Dermis microvascular lymphatic vessel endothelial cell (primary cell): Measurements from ENCODE around the gene XAGE1A. TPM values are rescaled to one million over a fixed set of nuclear protein-coding genes. Genes with fewer than 3 reads are reported as not detected.
"Not testable (repeated sequence)": the region's sequence is repeated elsewhere in the genome, so short reads cannot be mapped to it uniquely, and the experiment has no call there.

Source experiments
- DNase-seq, 2 donors: peaks; one replicate each; pipeline versions ENCODE4 v3.0.0 to v3.0.0-alpha.2; 2010; ENCODE audit warnings: low read depth in 2 of 2
- total RNA-seq: library from RNA; depleted of rRNA; stranded (reverse); fragments of >200 nt; gene quantifications from 2 replicates; pipeline ENCODE4 v1.2.1, GENCODE V29; 2014

XAGE1A gene, protein sequence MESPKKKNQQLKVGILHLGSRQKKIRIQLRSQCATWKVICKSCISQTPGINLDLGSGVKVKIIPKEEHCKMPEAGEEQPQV
- not detected in 2 replicates for total RNA-seq

DNA sequence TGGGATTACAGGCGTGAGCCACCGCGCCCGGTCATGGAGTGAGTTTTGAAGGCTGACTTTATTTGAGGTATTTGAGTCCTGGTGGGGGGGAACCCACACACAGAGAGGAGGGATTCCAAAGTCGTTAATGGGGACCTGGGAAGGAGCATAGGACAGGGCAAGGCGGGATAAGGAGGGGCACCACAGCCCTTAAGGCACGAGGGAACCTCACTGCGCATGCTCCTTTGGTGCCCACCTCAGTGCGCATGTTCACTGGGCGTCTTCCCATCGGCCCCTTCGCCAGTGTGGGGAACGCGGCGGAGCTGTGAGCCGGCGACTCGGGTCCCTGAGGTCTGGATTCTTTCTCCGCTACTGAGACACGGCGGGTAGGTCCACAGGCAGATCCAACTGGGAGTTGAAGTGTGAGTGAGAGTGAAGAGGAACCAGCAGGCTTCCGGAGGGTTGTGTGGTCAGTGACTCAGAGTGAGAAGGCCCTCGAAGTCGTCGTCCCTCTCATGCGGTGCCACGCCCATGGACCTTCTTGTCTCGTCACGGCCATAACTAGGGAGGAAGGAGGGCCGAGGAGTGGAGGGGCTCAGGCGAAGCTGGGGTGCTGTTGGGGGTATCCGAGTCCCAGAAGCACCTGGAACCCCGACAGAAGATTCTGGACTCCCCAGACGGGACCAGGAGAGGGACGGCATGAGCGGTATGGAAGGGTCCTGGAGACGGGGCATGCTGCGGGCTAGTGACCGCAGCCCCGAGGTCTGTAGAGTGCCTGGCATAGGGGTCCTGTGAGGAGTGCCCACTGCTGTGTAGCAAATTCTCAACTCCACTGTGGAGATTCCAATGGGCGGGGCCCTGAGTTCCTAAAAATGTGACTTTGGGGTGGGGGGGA, at the start of gene XAGE1A:
TSS of gene XAGE1A (plus strand) at position 264 of the 874 bp plus-strand sequence. CDS start 1,554 bp downstream, outside the sequence.
- not testable (repeated sequence) for DNase-seq

DNA sequence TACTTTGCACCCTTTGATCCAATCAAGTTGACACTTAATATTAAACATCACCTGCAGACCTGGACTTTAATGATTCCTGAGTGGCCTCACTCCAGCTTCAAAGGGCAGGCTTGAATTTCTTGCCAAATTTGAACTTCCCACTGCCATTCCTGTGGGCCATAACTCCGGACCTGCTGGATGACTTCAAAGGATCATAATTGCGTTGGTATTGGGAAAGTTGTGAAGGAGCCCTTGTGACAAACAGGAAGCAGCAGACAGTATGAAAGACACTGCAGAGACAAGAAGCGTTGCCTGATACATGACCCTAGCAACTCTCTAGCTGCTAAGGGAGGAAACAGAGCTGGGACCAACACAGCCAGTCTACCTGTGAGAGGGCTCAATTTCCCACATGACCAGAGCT, 43.6 kb upstream of the XAGE1A start:
- not testable (repeated sequence) for DNase-seq

DNA sequence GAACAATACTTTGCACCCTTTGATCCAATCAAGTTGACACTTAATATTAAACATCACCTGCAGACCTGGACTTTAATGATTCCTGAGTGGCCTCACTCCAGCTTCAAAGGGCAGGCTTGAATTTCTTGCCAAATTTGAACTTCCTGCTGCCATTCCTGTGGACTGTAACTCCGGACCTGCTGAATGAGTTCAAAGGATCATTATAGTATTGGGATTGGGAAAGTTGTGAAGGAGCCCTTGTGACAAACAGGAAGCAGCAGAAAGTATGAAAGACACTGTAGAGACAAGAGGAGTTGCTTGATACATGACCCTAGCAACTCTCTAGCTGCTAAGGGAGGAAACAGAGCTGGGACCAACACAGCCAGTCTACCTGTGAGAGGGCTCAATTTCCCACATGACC, 24.3 kb upstream of the XAGE1A start:
- not testable (repeated sequence) for DNase-seq

GRCh38 chrX:52496419-52496772, 788 bp downstream of the XAGE1A start:
- DNase-seq: not testable (repeated sequence)

GRCh38 chrX:52501362-52501761, 5.8 kb downstream of the XAGE1A start:
- not testable (repeated sequence) for DNase-seq

DNA sequence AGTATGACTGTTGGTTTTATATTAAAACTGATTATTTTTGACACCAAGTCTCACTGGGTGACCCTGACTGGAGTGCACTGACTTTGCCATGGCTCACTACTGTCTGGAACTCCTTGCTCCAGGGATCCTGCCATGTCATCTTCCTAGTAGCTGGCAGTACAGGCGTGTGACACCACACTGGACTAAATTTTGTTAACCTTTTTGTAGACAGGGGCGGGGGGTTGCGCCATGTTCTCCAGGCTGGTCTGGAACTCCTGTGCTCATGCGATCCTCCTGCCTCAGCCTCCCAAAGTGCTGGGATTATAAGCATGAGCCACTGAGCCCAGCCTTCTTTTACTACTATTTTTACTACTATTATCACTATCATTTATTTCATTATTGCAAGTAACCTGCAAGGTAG, 8.9 kb downstream of the XAGE1A start:
- DNase-seq: no peak

DNA sequence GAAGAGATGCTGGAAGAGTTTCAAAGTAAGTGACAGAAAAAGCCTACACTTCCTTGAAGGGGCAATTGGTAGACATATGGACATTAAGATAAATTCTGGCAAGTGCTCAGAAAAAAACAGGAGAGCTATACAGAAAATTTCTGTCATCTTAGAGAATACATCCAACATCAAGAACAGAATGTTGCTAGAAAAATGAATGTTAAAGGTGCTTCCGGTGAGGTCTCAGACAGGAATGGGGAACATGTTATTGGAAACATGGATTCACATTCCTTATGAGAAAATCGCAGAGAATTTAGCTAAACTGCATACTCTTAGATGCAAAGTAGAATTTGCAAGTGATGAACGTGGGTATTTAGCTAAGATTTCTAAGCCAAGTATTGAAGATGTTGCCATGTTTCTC, 11.7 kb downstream of the XAGE1A start:
- DNase-seq: no peak

DNA sequence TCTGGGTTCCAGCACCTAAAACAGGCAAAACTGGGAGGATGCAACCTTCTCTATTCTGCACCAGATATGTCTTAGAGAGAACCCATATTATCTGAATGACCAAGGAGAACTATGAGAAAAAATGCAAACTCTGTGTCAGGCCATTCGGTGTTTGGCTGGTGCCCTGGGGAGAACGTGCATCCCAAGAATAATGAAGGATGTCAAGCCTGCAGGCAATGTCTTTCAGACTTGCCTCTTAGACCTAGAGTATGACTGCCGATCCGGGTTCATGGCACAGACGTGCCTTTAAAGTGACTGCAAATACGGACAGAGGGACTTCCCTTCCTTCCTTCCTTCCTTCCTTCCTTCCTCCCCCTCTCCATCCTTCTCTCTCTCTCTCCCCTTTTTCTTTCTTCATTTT, 14.3 kb downstream of the XAGE1A start:
- no peak for DNase-seq

GRCh38 chrX:52511126-52511525, 15.5 kb downstream of the XAGE1A start:
- DNase-seq: not testable (repeated sequence)

DNA sequence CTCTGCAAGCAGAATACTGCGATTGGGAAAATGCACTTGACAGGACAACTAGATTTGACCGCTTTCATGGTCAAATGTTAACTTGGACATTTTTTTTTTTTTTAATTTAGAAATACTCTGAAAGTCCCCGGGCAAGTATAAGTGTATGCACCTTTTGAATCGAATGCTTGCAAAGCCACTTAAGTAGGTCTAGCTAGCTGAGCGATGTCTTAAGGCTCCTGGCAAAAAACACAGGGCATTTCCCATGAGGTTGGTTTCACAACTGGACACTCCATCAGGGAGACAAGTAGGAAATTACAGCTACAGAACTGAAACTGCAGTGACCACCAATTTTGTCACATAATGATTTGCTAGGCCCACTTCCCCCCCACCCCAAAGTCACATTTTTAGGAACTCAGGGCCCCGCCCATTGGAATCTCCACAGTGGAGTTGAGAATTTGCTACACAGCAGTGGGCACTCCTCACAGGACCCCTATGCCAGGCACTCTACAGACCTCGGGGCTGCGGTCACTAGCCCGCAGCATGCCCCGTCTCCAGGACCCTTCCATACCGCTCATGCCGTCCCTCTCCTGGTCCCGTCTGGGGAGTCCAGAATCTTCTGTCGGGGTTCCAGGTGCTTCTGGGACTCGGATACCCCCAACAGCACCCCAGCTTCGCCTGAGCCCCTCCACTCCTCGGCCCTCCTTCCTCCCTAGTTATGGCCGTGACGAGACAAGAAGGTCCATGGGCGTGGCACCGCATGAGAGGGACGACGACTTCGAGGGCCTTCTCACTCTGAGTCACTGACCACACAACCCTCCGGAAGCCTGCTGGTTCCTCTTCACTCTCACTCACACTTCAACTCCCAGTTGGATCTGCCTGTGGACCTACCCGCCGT, 20.7 kb downstream of the XAGE1A start:
- DNase-seq: not testable (repeated sequence)

- not testable (repeated sequence) for DNase-seq
These were observed 21.3 kb downstream of the XAGE1A start, which contains the start of gene XAGE1B for GRCh38 chrX:52516987-52517325. Gene XAGE1B (minus strand): TSS chrX:52517063. CDS start chrX:52515527, 1,536 bp downstream.

DNA sequence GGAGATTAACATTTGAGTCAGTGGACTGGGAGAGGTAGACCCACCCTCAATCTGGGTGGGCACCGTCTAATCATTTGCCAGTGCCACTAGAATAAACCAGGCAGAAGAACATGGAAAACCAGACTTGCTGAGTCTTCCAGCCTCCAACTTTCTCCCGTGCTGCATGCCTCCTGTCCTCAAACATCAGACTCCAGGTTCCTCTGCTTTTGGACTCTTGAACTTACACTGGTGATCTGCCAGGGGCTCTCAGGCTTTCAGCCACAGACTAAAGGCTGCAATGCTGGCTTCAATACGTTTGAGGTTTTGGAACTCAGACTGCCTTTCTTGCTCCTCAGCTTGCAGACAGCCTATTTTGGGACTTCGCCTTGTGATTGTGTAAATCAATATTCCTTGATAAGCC, 45.4 kb downstream of the XAGE1A start:
- DNase-seq: not testable (repeated sequence)

GRCh38 chrX:52542311-52542710, 46.7 kb downstream of the XAGE1A start:
- DNase-seq: no peak

DNA sequence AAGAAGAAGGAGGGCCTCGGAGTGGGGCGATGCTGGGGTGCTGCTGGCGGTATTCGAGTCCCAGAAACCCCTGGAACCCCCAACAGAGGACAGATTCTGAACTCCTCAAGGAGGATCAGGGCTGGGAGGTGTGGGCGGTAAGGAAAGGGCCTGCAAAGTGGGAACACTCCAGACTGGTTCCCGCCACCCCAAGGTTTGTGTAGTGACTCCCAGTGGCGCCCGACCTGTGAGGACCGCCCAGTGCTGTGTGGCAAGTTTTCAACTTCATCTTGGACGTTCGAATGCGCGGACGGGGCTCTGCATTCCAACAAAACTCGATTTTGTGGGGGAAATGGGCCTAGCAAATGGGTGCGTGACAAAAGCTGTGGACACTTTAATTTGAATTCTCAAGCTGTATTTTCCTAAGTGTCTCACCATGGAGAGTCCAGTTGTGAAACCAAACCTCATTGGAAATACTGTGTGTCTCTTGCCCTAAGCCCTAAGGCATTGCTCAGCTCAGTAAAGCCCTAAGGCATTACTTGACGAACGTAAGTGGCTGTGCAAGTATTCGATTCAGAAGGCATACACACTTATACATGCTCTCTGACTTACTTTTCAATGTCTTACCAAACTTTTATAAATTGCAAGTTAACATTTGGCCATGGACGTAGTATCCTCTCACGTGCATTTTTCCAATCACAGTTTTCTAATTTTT, 48.7 kb downstream of the XAGE1A start:
- no peak for DNase-seq

DNA sequence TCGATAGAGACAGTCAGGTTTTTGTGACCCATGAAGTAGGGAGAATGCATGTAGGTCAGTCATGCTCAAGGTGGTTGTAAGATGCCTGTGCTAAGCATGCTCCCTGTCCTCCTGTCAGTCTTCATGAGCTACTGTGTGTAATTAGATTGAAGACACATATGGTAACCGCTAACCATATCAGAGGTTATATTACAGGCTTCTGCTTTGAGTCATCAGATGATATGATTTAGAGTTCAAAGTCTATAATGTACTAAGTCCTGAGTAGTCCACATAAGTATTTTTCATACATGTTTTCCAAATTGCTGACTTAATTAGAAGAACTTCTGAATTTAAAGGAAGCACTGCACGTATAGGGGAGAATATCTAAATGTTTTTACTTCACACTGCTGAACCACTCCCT, 53.2 kb downstream of the XAGE1A start:
- not testable (repeated sequence) for DNase-seq

Other genes with a start within 250 kb of the XAGE1A start
- not detected in 2 replicates for gene XAGE2, start 126.8 kb upstream of the XAGE1A start, total RNA-seq
- gene XAGE1B, start 21.3 kb downstream of the XAGE1A start, total RNA-seq: not detected in 2 replicates
- not detected in 2 replicates for gene SSX7, start 159.1 kb downstream of the XAGE1A start, total RNA-seq
- not detected in 2 replicates for gene SSX2, start 211.4 kb downstream of the XAGE1A start, total RNA-seq